GM12865 (cell line): ENCODE results near the gene DHRS7B.

Experiments used
- DNase-seq: peaks from one replicate; pipeline ENCODE4 v3.0.0; 2010; ENCODE audit warnings: low read depth
- H3K4me3 ChIP-seq: 2 replicates; pipeline ENCODE4 v1.5.1; 2011; ENCODE audit warnings: mild to moderate bottlenecking, low read depth, low read length, control low read depth
- CTCF ChIP-seq: IDR thresholded peaks from 2 replicates; pipeline ENCODE4 v1.5.1; 2011; ENCODE audit warnings: low read length, control low read depth, low read depth, inconsistent platforms; ENCODE audit not compliant: insufficient read depth; ENCODE audit errors: missing control alignments

DHRS7B gene

GRCh38 chr17:21199311-21199710, 72.5 kb downstream of the DHRS7B start:
- H3K4me3 ChIP-seq: no peak overlapping the region
- no peak for DNase-seq
- TF ChIP-seq CTCF: no peak

- H3K4me3 ChIP-seq: no peak overlapping the region
- DNase-seq: peak; percentile 28
- no peak for TF ChIP-seq CTCF
These were observed 73.1 kb downstream of the DHRS7B start for GRCh38 chr17:21199856-21200255.

GRCh38 chr17:21200590-21201297, 74.0 kb downstream of the DHRS7B start:
- TF ChIP-seq CTCF: no peak
- H3K4me3 ChIP-seq: no peak overlapping the region
- no peak for DNase-seq

GRCh38 chr17:21201298-21201595, 74.5 kb downstream of the DHRS7B start:
- TF ChIP-seq CTCF: no peak
- DNase-seq: no peak
- no peak overlapping the region for H3K4me3 ChIP-seq

- TF ChIP-seq CTCF: no peak
- DNase-seq: no peak
- no peak overlapping the region for H3K4me3 ChIP-seq
These were observed 75.1 kb downstream of the DHRS7B start for GRCh38 chr17:21201874-21202273.

GRCh38 chr17:21202512-21202911, 75.7 kb downstream of the DHRS7B start:
- TF ChIP-seq CTCF: no peak
- no peak for DNase-seq
- no peak overlapping the region for H3K4me3 ChIP-seq

GRCh38 chr17:21204935-21205334, 78.2 kb downstream of the DHRS7B start:
- no peak for TF ChIP-seq CTCF
- no peak overlapping the region for H3K4me3 ChIP-seq
- no peak for DNase-seq
